HG03521 (cell line): ENCODE data around the gene IQSEC3.
"Not testable (repeated sequence)": the region's sequence is repeated elsewhere in the genome, so short reads cannot be mapped to it uniquely, and the experiment has no call there.

Source experiments
- ATAC-seq: cut with Tn5 transposase; IDR thresholded peaks from one replicate; pipeline ENCODE4 v1.9.1; 2021; ENCODE audit warnings: mild to moderate bottlenecking, moderate library complexity; ENCODE audit not compliant: unreplicated experiment

IQSEC3 gene

GRCh38 chr12:212715-213526 is 146.4 kb downstream of the IQSEC3 start:
- no peak for ATAC-seq

- ATAC-seq: no peak
Observed at GRCh38 chr12:213527-213932, 147.0 kb downstream of the IQSEC3 start.

- ATAC-seq: no peak
Observed at GRCh38 chr12:214003-214741, 147.6 kb downstream of the IQSEC3 start, which contains the start of gene SLC6A12. SLC6A12 (minus strand) TSS chr12:214157; CDS start chr12:209986, 4,171 bp downstream.

- ATAC-seq: no peak
Observed at GRCh38 chr12:215116-215515, 148.5 kb downstream of the IQSEC3 start.

- not testable (repeated sequence) for ATAC-seq
Observed at GRCh38 chr12:217029-217428, 150.5 kb downstream of the IQSEC3 start.

GRCh38 chr12:218221-218620 is 151.7 kb downstream of the IQSEC3 start:
- ATAC-seq: no peak

- no peak for ATAC-seq
Observed at GRCh38 chr12:218728-219590, 152.4 kb downstream of the IQSEC3 start.

GRCh38 chr12:219891-220352 is 153.4 kb downstream of the IQSEC3 start:
- no peak for ATAC-seq

- ATAC-seq: no peak
Observed at GRCh38 chr12:220491-220890, 153.9 kb downstream of the IQSEC3 start.

- no peak for ATAC-seq
Observed at GRCh38 chr12:220946-221550, 154.5 kb downstream of the IQSEC3 start.

- ATAC-seq: no peak
Observed at GRCh38 chr12:221736-222135, 155.2 kb downstream of the IQSEC3 start.

GRCh38 chr12:223841-224240 is 157.3 kb downstream of the IQSEC3 start:
- no peak for ATAC-seq

- no peak for ATAC-seq
Observed at GRCh38 chr12:224330-224729, 157.8 kb downstream of the IQSEC3 start.

GRCh38 chr12:225012-225411 is 158.4 kb downstream of the IQSEC3 start:
- no peak for ATAC-seq

- no peak for ATAC-seq
Observed at GRCh38 chr12:226401-226800, 159.8 kb downstream of the IQSEC3 start.

GRCh38 chr12:227286-227915 is 160.8 kb downstream of the IQSEC3 start:
- no peak for ATAC-seq
